Sigmoid colon (tissue), 7 donors: ENCODE results near the gene FDXR. TPM values are rescaled to one million over a fixed set of nuclear protein-coding genes. Genes with fewer than 3 reads are reported as not detected.
A peak's percentile ranks its signal among the peaks of the same experiment; 100 is the strongest.

Experiments
- DNase-seq: peaks from one replicate; pipeline ENCODE4 v3.0.0-alpha.2; 2019
- H3K27ac ChIP-seq, 4 donors: fragments of 200-600 bp; sonication (generic); one replicate each; pipeline ENCODE4 v1.5.1; 2016 to 2019; ENCODE audit warnings: mild to moderate bottlenecking in 1 of 4
- H3K27me3 ChIP-seq, 3 donors: fragments of 200-600 bp; sonication (generic); one replicate each; pipeline ENCODE4 v1.5.1; 2019; ENCODE audit warnings: mild to moderate bottlenecking in 1 of 3
- H3K36me3 ChIP-seq, 4 donors: fragments of 200-600 bp; sonication (generic); one replicate each; pipeline ENCODE4 v1.5.1; 2016 to 2019
- H3K4me1 ChIP-seq, 4 donors: fragments of 200-600 bp; sonication (generic); one replicate each; pipeline ENCODE4 v1.5.1; 2017 to 2019
- H3K4me3 ChIP-seq, 4 donors: fragments of 200-600 bp; sonication (generic); one replicate each; pipeline ENCODE4 v1.5.1; 2017 to 2019; ENCODE audit warnings: mild to moderate bottlenecking in 2 of 4, moderate library complexity in 1 of 4
- H3K9me3 ChIP-seq, 4 donors: fragments of 200-600 bp in 3 of 4; sonication (generic) in 3 of 4; one replicate each; pipeline versions ENCODE4 v1.5.1 to v1.6.1; 2013 to 2019
- CTCF ChIP-seq, 4 experiments: fragments of 450-650 bp in 3 of 4; fragments of 200-600 bp in 1 of 4; IDR thresholded peaks; one replicate each; pipeline ENCODE4 v1.5.1; 2016 to 2019; ENCODE audit warnings: antibody characterized with exemption in 4 of 4, mild to moderate bottlenecking in 3 of 4, moderate library complexity in 2 of 4
- EP300 ChIP-seq, 4 donors: sonication (generic); formaldehyde crosslinking; IDR thresholded peaks; one replicate each; pipeline ENCODE4 v1.6.1; 2017; ENCODE audit warnings: antibody characterized with exemption in 4 of 4
- POLR2A ChIP-seq, 2 donors: fragments of 450-650 bp; IDR thresholded peaks; one replicate each; pipeline ENCODE4 v1.6.1; 2016; ENCODE audit warnings: antibody characterized with exemption in 2 of 2, mild to moderate bottlenecking in 2 of 2, moderate library complexity in 2 of 2
- POLR2AphosphoS5 ChIP-seq, 4 donors: sonication (generic); formaldehyde crosslinking; IDR thresholded peaks; one replicate each; pipeline ENCODE4 v1.6.1; 2017; ENCODE audit warnings: antibody characterized with exemption in 4 of 4
- WGBS, 2 donors: extraction: QIAGEN DNeasy Blood & Tissue Kit; methylation state at CpG; one replicate each; pipeline ENCODE4 v1.1.7; 2013; 5-methylcytosine and 5-hydroxymethylcytosine counted together
- intact Hi-C: fragments of 100-400 bp; cut with DNase I; formaldehyde crosslinking; loops from one replicate; pipeline ENCODE4 v1.15.1; 2023
- polyA plus RNA-seq, 3 donors: library from polyadenylated mRNA; stranded (reverse); fragments of 200-250 nt; gene quantifications; one replicate each; pipeline ENCODE4 v1.2.3, GENCODE V29; 2013
- total RNA-seq, 4 donors: library from RNA; depleted of rRNA; stranded (reverse); fragments of >200 nt; gene quantifications; one replicate each; pipeline ENCODE4 v1.1.0, GENCODE V29; 2016
- donor health status: healthy with polysubstance abuse.
- donor health status: Bipolar disorder and iron deficiency.
- donor health status: healthy.

FDXR gene
- total and polyA plus RNA-seq, 7 donors: 3.0 to 26.9 (median 8.6) TPM

DNA sequence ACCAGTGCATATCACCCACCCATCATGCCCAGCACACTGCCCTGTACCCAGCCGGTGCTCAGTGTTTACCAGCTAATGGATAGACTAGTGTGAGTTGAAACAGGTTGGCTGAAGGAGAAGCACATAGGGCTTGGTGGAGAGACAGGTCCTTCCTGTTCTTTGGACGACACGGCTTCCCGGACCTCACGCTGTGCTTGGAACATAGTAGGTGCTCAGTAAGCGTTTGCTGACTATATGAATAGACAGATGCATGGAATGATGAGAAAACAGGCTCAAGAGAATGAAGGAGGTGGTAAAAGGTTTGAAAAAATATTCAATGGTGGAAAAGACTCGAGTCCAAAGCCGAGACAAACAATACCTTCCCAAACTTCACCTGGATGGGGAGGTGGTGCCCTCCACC lies 27.4 kb upstream of the FDXR start:
- H3K27ac ChIP-seq: no peak overlapping the region
- no peaks in the 10 kb centered on the region for H3K4me1 ChIP-seq
- 87 to 88% methylated on average over 8 of the region's 8 CpGs for WGBS, 2 donors
- TF ChIP-seq POLR2AphosphoS5 (IDR thresholded peaks at IDR 0.05) (no peak), CTCF (IDR thresholded peaks at IDR 0.05) (no peak), POLR2A (IDR thresholded peaks at IDR 0.05) (no peak), EP300 (IDR thresholded peaks at IDR 0.05) (no peak)
- no peaks in the 10 kb centered on the region for H3K9me3 ChIP-seq
- intact Hi-C loops: no loop called here
- H3K27me3 ChIP-seq: peaks cover 0 to 30% (median 7%) of the 10 kb centered on the region in 3 donors
- DNase-seq: no peak
- H3K36me3 ChIP-seq: no peaks in the 10 kb centered on the region
- no peak overlapping the region for H3K4me3 ChIP-seq

GRCh38 chr17:74898376-74898946 lies 25.7 kb upstream of the FDXR start:
- intact Hi-C loops: no loop called here
- H3K27ac ChIP-seq: no peak overlapping the region
- TF ChIP-seq CTCF (IDR thresholded peaks at IDR 0.05) (no peak), EP300 (IDR thresholded peaks at IDR 0.05) (no peak), POLR2AphosphoS5 (IDR thresholded peaks at IDR 0.05) (no peak), POLR2A (IDR thresholded peaks at IDR 0.05) (no peak)
- no peaks in the 10 kb centered on the region for H3K36me3 ChIP-seq
- H3K4me3 ChIP-seq: no peak overlapping the region
- H3K9me3 ChIP-seq: no peaks in the 10 kb centered on the region
- WGBS, 2 donors: 88 to 89% methylated on average over 11 of the region's 11 CpGs
- no peak for DNase-seq
- peaks cover 0 to 7% (median 4%) of the 10 kb centered on the region in 4 donors for H3K4me1 ChIP-seq
- H3K27me3 ChIP-seq: peaks cover 11 to 32% (median 17%) of the 10 kb centered on the region in 3 donors

DNA sequence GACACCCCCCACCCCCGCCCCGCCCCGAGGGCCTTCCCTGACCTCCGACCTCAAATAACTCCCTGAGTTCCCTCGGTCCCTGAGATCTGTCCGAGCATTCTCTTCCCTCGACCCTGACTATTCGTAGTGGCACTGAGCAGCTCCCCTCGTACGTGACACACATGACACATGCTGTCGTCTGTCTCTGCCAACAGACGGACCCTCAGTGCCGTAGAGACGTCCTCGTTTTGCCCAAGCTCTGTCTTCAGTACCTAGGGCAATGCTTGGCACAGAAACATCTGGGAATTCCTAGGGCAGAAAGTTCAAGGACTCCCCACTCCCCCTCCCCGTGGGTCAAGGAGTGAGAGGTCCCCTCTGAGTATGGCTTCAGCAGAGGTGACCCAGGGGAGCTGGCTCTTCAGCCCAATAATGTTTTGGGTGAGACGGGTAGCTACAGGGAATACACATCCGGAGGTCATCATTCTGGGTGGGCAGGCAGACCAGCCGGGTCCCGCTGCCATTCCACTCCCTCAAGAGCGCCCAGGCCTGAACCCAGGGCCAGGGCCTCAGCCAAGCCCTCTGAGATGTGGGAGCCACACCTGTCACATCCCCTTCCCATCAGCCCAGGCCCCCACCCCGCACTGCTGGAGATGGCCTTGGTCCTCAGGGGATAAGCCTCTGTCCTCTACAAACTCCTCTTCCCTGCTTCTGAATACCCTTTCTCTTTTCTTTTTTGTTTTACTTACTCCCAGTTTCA lies 21.3 kb upstream of the FDXR start:
- Histone ChIP-seq H3K4me3 (peak overlapping the region in 2 of 4 donors; percentile 36 to 37), H3K27ac (no peak overlapping the region), H3K9me3 (no peaks in the 10 kb centered on the region), H3K27me3 (peaks cover 20 to 60% (median 30%) of the 10 kb centered on the region in 3 donors), H3K4me1 (peaks cover 0 to 13% (median 11%) of the 10 kb centered on the region in 4 donors), H3K36me3 (no peaks in the 10 kb centered on the region)
- no peak for TF ChIP-seq CTCF (IDR thresholded peaks at IDR 0.05)
- TF ChIP-seq POLR2AphosphoS5 (IDR thresholded peaks at IDR 0.05): no peak
- TF ChIP-seq POLR2A (IDR thresholded peaks at IDR 0.05): no peak
- TF ChIP-seq EP300 (IDR thresholded peaks at IDR 0.05): no peak
- intact Hi-C loops: no loop called here
- WGBS, 2 donors: 21 to 32% methylated on average over 22 of the region's 22 CpGs
- DNase-seq: no peak

DNA sequence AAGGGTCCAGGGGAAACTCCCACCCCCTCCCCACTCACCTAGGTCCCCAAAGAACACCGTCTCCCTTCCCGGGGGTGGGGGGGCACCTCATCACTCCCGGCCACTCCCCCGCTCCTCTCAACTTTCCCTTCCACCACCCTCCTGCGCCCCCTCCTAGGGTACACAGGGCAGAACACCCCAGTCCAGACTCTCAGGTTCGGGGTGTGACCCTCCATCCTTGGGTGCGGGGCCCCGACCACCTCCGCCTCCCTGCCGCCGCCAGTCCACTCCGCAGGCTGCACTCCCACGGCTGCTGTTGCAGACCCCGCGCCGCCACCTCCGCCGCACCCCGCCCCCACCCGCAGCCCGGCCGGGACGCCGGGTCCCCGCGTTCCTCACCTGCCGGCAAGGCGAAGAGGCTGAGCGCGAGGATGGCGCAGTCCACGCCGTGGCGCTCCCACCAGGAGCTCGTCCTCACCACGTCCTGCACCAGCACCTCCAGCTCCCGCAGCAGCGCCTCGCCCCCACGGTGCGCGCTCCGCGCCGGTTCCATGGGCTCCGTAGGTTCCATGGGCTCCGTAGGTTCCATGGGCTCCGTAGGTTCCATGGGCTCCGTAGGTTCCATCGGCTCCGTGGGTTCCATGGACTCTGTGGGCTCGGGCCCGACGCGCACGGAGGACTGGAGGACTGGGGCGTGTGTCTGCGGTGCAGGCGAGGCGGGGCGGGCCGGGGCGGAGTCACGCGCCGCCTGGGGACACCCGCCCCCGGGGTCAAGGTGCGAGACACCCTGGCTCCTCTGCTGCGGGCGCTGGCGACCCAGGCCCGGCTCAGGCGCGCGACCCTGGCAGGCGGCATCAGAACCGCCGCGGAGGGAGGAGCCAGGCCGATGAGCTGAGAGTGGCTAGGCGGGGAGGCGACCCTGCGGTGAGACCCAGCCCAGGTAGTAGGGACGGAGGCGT lies 20.4 kb upstream of the FDXR start, which contains the start of gene FADS6:
TSS of gene FADS6 (minus strand) at position 660 of the 938 bp plus-strand sequence. CDS start at position 622, 38 bp downstream.
- Histone ChIP-seq H3K9me3 (no peaks in the 10 kb centered on the region), H3K27me3 (peaks cover 20 to 68% (median 30%) of the 10 kb centered on the region in 3 donors), H3K4me1 (peaks cover 0 to 13% (median 11%) of the 10 kb centered on the region in 4 donors), H3K36me3 (no peaks in the 10 kb centered on the region), H3K27ac (no peak within 1 kb of the TSS), H3K4me3 (peak within 1 kb of the TSS in 3 of 4 donors; percentile 17 to 37 (median 36))
- DNase-seq: no peak
- intact Hi-C loops: no loop called here
- 6% methylated on average over 86 of the region's 86 CpGs for WGBS, 2 donors
- TF ChIP-seq EP300 (IDR thresholded peaks at IDR 0.05) (no peak), POLR2A (IDR thresholded peaks at IDR 0.05) (no peak), CTCF (IDR thresholded peaks at IDR 0.05) (no peak), POLR2AphosphoS5 (IDR thresholded peaks at IDR 0.05) (no peak)
